AG10803 (cell line): ENCODE results near the gene BMP6.
A peak's percentile ranks its signal among the peaks of the same experiment; 100 is the strongest.

Experiments
- DNase-seq: peaks from one replicate; pipeline ENCODE4 v3.0.0; 2010; ENCODE audit warnings: low read depth
- H3K4me3 ChIP-seq: 2 replicates; pipeline ENCODE4 v1.5.1; 2011; ENCODE audit warnings: mild to moderate bottlenecking, low read length, control low read depth
- TF ChIP-seq, protein P1 (sequence below): conservative IDR thresholded peaks from 2 replicates; pipeline ENCODE4 v1.5.1; 2011; ENCODE audit warnings: mild to moderate bottlenecking, low read length, control low read depth, inconsistent platforms

BMP6 gene

GRCh38 chr6:7786214-7786661 is 60.3 kb downstream of the BMP6 start:
- no peak overlapping the region; the same call in 1 of the 2 replicates for H3K4me3 ChIP-seq
- peak; percentile 73 for DNase-seq
- TF ChIP-seq, protein P1, sequence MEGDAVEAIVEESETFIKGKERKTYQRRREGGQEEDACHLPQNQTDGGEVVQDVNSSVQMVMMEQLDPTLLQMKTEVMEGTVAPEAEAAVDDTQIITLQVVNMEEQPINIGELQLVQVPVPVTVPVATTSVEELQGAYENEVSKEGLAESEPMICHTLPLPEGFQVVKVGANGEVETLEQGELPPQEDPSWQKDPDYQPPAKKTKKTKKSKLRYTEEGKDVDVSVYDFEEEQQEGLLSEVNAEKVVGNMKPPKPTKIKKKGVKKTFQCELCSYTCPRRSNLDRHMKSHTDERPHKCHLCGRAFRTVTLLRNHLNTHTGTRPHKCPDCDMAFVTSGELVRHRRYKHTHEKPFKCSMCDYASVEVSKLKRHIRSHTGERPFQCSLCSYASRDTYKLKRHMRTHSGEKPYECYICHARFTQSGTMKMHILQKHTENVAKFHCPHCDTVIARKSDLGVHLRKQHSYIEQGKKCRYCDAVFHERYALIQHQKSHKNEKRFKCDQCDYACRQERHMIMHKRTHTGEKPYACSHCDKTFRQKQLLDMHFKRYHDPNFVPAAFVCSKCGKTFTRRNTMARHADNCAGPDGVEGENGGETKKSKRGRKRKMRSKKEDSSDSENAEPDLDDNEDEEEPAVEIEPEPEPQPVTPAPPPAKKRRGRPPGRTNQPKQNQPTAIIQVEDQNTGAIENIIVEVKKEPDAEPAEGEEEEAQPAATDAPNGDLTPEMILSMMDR: no peak

DNA sequence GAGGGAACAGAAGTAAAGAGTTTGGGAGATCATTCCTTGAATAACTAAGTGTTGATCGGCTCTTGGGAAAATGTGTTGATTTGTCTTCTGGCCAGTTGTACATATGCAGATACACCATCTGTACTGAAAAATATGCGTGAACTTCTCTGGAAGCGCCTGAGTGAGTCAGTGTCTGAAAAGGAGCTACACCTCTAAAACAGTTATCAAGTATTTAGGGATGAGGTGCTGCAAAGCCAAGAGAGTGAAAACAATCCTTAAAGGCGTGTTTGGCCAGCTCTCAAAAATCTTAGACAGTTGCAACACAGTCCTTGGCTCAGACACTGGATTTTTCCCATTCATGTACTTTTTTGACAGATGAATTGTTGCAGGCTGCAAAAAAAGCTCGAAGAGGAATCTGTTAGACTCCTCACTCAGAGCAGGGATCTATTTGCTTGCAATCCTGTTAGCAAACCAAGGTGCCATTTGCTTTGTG is 61.3 kb downstream of the BMP6 start:
- peak overlapping the region; percentile 28; the same call in 1 of the 2 replicates for H3K4me3 ChIP-seq
- TF ChIP-seq, protein P1: 0 out of 2 replicates have a peak, but pooled peaks have one; percentile 6
- peak; percentile 99 for DNase-seq

GRCh38 chr6:7787731-7788130 is 61.8 kb downstream of the BMP6 start:
- TF ChIP-seq, protein P1: no peak
- DNase-seq: no peak
- H3K4me3 ChIP-seq: no peak overlapping the region

GRCh38 chr6:7794509-7794908 is 68.6 kb downstream of the BMP6 start:
- TF ChIP-seq, protein P1: no peak
- no peak for DNase-seq
- no peak overlapping the region for H3K4me3 ChIP-seq

GRCh38 chr6:7797386-7797785 is 71.5 kb downstream of the BMP6 start:
- DNase-seq: no peak
- H3K4me3 ChIP-seq: no peak overlapping the region
- TF ChIP-seq, protein P1: no peak

DNA sequence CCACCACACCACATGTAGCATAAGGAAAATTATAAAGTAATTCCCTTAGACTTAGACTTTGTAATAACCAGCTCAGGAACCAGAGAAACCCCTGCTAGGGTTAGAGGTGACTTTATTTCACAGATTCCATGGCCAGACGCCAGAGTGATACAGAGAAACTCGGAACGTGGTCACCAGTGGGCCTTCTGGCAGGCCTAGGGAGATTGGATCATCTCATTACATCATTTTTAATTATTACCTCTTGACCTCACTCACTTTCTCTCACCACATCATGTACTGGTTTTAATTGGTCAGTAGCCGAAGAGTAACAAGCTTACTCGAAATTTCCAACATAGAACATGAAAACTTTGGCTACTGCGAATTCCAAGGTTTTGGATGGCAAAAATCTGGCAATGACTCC is 72.9 kb downstream of the BMP6 start:
- H3K4me3 ChIP-seq: no peak overlapping the region
- no peak for DNase-seq
- TF ChIP-seq, protein P1: no peak

- no peak for DNase-seq
- TF ChIP-seq, protein P1: no peak
- H3K4me3 ChIP-seq: no peak overlapping the region
Measured at GRCh38 chr6:7802662-7803061, 76.8 kb downstream of the BMP6 start.
